GM21515 (cell line): Measurements from ENCODE around the gene RCAN2.
A peak's percentile ranks its signal among the peaks of the same experiment; 100 is the strongest.

Experiments
- ATAC-seq: cut with Tn5 transposase; IDR thresholded peaks from one replicate; pipeline ENCODE4 v1.9.1; 2021; ENCODE audit not compliant: unreplicated experiment

RCAN2 gene

DNA sequence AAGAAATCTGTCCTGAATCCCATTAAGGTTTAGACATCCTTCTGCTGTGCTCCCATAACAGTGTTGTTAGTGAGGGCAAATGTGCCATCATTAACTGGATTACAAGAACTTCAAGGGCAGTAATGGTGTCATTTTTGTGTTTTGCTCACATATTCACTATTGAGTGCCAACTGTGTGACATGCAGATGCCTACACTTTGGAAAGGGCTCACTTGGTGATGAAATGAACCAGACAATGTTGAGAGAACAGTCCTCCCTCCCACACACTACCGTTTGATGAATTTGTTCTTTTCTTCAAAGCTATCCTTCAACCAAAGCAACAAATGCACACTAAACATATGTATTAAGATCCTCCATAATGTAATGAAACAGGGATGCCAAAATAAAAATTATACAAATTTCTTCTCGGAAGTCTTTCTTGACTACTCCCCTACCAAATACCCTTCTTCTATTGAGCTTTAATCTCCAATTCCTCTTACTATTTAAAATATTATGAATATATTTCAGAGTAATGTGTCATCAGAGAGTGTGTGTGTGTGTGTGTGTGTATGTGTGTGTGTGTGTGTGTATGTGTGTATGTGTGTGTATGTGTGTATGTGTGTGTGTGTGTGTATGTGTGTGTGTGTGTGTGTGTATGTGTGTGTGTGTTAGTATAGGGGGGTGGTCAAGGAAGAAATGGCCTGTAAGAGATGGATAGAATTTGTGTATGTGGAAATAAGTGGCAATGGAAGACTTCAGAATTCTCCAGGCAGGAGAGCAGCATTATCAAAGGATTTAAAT is 228.1 kb downstream of the RCAN2 start:
- ATAC-seq: no peak

DNA sequence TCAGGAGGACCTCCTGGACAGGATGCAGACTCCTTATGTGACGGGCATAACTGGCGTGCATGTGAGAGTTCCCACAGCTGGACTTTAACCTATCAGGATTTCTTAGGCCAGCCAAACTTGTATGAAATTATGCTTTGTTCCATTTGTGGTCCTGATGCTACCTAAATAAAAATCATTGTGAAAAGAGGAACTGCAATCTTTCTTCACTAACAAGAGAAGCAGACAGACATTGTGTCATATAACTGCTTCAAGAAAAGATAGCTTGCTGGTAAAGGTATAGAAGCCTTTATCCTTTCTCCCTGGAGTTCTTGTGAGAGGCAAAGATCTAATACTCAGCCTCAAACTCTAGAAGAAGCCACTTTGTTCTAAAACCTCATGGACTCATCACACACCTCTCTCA is 233.0 kb downstream of the RCAN2 start:
- ATAC-seq: no peak

DNA sequence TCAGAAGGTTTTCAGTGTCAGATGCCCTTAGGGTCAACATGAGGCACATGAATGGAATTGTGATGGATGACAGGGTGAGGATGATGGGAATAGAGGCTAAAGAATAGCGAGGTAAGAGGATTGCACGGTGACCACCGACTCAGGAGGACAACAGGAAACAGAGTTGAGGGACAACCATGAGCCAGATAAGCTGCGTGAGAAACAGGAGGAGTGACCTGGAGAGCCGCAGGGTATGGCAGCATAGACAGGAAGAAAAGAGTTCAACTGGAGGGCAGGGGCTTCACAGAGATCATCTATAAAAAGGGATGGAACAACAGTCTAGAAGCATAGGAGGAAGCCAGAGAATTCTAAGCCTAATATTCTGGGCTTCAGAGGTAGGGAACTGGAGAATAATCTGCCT is 235.7 kb downstream of the RCAN2 start:
- ATAC-seq: no peak

DNA sequence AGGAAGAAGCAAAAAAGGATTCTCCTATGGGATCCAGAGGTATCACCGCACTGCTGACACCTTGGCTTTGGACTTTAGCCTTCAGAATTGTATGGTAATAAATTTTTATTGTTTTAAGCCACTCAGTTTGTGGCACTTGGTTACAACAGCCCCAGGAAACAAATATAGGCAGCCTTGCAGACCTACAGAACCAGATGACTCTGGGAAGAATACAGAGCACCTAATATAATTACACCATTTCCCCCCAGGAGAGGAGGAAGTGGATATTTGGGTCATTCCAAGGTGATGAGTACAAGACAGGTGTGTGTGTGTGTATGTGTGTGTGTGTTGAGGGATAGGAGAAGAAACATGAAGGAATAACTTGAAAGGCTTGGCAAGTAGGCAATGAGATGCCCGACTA is 236.3 kb downstream of the RCAN2 start:
- ATAC-seq: no peak

DNA sequence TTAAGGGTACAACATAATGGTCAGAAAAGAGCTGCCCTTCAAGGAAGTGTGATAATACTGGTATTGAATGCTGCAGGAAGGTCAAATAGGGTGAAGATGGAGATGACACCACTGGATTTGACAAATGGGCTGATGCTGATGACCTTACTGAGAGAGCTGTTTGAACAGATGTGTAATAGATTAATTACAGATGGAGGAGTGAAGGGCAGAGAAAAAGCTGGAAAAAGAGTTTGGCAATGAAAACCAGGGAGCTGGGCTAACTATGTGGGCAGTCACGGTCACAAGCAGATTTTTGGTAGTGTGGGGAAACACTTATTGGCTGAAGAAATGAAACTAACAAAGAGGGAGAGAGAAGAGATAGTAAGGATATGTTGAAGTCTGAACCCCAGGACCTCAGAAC is 236.9 kb downstream of the RCAN2 start:
- no peak for ATAC-seq

DNA sequence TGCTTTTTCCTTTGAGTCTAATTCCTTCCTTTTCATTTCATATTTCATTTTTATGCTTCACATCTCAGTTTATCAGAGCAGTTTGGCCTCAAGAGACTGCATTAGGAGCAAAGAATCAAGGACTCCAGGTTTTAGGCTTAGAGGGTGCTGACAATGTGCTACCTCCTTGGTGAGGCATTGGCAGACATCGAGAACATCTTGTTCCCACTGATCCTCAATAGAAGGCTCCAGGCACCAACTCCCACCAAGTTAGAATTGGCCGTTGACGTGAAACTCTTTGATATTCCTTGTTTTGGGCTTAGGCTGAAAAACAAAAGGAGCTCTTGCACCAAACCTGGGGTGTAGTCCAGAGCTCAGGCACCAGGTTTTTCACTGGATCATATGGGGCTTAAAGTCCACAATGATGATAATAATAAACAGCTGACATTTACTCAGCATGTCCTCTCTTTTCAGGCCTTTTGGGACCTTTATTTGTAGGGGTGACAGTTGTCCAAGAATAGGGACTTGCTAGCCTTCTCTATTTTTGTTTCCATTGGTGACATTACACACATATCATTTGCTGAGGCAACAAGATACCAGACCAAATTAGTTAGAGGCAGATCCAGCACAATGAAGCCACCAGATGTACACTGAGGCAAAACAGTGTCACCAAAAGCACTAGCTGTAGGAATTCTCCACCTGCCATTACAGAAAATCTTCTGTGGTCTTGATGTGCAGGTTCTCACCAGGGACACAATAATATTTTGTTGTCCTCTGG is 239.5 kb downstream of the RCAN2 start:
- ATAC-seq: no peak

DNA sequence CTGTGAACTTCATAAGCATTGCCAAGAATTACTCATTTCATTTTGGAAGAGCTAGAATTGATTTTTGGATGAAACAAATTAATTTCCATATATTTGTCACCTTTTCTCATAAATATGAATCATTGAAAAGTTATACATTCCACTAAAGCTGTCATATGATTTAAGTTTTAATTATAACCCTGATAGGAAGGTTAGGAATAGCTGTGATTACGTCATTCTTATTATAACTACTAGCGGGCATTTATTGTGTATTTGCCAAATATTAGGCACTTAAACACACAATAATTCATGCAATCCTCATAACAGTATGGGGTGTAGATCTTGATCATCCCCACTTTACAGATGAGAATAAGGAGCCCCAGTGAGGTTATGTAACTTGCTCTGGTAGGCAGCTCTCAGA is 243.1 kb downstream of the RCAN2 start:
- no peak for ATAC-seq

DNA sequence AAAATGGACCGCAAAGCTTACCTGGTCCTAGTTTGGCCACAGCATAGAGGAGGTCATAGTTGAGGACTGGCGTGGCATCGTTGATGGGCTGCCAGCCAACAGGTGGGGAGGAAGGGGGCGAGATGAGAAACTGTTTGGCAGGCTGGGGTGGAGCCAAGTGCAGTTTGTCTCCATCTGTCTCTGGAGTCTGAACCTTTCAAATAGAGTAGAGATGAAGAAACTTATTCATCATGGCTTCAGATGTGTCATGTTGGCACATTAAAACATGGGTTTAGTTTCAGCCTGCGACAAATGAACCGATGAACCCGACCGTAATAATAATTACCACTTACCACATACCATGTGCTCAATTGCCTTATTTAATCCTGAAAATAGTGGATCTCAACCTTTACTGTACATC is 244.5 kb downstream of the RCAN2 start:
- no peak for ATAC-seq

DNA sequence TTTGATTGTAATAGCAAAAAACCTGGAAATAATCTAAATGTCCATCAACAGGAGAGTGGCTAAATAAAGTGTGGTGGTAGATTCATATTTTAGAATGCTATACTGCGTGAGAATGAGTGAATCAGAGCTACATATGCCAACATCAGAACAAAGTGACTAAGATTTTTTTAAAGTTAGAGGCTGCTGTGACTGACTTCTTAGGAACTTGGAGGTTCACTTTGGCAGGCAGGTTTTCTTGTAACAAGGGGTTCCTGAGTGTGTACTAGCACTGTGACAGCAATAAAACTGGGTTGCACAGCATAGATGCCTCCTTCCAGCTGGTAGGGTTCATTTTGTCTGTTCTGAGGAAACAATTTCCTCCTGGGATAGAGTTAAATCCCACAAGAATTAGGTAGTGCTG is 245.2 kb downstream of the RCAN2 start:
- no peak for ATAC-seq

DNA sequence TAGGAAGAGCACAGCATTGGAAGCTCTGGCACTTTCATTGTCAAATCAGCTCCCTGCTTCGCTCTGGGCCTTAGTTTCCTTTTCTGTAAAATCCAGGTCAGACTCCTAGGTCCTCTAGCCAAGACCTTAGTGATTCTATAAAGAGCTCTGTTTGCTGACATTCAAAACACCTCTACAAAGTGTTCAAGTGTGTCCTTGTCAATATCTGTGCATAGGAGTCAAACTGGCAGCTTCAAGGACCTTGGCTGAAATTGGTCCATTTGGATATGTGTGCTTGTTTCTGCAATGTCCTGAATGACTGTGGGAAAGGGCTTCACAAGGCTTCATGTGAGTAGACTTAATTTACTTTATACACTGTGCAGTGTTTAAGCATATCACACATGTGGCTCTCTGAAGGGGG is 246.6 kb downstream of the RCAN2 start:
- no peak for ATAC-seq

DNA sequence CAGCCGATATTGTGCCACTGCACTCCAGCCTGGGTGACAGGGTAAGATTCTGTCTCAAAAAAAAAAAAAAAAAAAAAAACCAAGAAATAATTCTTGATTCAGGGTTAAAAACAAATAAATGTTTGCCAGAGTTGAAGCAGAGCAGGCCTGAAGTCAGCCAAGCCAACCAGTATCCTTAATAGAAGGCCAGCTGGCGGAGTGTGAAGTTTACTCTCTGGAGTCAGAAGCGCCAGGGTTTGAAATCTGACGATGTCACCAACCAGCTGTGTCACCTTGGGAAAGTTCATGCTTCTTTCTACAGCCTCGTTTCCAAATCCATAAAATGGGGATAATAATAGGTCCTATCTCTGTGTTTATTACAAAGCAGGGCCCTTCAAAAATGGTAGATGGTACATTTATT is 247.5 kb downstream of the RCAN2 start:
- no peak for ATAC-seq

DNA sequence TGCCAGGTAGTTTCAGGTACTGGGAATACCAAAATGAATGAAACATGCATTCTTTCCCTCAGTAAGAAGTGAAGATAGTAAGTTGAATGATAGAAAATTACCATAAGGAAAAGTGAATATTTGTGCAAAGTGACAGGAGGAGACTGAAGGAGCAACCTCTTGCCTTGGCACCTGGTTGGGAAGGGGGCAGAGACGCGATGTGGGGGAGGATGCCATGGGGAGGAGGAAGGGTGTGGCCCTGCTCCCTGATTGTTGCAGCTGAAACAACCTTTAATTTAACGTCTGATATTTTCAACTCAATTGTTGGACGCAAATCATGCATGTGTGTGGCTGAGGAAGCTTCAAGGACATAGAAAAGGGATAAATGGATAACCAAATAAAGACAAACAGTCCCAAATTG is 248.3 kb downstream of the RCAN2 start:
- no peak for ATAC-seq

DNA sequence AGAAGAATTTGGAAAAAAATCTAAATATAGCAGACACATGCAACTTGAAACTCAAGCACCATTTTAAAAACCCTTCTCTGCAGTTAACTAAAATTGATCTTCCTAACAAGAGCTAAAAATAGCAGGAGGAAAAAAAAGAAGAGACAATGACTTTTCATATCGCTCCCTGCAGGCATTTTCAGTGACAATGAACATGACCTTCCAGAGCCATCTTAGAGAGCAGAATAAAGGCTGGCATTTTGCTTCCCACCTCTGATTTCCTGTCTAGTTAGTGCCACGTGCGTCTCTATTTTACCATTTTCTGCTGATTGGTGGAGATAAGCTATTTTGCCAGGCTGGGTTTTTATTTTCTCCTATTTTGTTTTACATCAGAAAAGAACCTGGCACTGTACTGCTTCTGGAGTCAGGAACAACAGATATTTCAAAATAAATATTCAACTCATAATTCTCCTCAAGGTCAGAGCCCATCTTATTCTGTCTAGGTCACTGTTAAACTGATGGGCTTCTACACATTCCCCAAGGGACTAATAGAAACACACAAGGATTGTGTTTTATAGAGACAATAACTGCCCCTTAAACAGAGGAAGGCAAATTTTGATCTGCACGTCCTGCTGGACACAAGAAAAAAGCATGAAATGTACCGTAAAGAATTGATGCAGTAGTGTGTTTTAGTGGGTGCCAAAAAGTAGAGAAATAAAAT is 250.2 kb downstream of the RCAN2 start:
- no peak for ATAC-seq

DNA sequence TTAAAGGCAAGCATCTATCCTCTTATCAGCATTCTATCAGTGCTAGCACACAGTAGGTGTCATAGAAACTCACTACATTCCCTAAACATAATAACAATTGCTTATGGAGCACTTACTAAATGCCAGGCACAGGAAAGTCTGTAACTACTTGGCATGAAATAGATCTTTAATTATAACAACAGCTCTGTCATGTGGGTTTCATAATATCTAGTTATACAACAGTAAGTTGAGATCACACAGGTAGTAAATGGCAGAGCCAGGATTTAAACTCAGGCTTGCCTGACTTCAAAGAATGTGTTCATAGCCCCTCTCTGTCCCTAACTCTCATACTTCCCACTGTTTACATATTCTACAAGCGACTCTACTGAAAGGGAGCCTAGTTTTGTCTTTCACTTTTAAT is 254.5 kb downstream of the RCAN2 start:
- no peak for ATAC-seq

DNA sequence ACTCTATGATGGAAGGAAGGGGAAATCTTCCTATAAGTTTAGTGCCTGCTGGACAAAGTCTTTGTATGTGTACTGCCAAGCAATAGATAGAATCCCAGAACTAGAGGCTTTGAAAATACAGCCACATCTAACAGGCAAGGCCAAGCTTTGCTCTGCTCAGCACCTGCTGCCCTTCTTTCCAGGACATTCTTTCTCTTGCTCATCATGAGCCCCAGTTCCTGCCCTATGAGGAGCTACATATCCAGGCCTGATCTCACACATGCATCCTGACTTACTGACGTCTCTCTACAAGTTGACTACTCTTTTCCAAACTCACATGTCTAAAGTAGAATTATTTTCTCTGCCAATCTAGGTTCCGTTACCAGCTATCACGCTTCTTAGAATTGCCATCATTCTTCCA is 256.0 kb downstream of the RCAN2 start:
- no peak for ATAC-seq

DNA sequence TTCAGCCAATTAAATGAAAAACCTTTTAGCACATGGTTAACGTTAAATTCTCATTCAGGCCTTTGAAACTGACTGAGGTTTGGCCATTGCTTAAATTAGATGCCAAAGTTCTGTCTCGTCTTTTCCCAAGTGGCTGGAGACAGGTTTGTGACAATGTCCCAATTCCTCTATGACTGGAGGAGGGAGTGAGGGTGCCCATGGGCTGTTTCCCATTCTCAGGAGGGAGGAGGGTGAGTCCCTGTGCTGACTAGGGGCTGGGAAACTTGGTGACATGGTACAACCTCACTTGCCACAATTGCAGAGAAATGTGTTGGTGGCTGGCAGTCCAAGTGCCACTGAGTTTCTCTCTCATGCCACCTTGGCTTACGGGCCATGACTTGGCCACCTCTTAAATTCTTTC is 256.5 kb downstream of the RCAN2 start:
- no peak for ATAC-seq

DNA sequence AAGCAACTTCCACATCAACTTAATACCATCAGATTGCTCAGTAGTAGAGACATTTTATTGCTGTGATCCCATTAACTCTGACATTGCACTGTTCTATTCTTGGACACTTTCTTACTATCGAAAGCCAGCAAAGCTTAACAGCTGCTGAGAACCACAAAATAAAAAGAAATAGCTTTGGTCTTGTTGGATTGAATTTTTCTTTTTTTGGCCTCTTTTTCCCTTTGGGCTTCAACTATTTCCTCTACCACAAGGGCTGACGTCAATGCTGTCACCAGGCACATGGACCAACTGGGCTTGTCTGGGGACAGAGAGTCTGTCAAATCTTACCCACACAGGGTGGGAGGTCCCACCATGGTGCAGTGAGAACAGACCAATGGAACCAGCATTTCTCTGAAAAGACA is 257.1 kb downstream of the RCAN2 start:
- ATAC-seq: no peak

DNA sequence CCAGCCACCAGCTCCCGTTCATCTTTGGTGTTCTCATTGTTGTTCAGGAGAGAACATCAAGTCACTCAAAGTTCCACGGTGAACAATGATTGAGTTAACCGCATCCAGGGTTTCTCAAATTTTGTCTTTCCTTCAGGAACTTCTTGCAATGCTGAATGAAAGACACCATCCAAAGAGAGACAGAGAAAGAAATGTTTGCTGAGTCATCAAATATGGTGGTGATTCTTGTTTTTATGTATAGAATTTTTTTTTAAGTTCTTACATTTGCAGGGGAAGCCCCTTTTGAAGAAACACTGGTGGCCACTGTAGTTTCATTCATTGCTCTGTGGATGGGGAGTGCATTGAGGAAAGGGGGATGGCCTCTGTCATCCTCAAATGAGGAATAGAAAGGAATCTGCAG is 258.1 kb downstream of the RCAN2 start:
- ATAC-seq: no peak

DNA sequence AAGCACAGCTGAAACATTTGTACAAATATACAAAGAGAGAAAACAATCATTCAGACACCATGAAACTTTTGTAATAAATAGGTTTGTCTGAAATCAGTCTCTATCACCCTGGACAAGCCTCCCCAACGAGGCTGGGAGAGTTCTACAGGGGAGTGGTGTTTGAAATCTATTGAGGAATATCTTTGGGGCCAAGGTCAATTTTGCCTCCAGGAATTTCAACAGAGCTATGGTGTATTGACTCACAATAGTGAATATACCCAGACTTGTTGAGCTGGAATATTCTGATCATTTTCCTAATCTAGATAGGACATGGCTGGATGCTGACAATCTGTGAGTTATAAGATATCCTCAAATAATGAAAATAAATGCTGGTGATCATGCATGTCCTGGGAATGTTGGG is 269.0 kb downstream of the RCAN2 start:
- ATAC-seq: no peak

DNA sequence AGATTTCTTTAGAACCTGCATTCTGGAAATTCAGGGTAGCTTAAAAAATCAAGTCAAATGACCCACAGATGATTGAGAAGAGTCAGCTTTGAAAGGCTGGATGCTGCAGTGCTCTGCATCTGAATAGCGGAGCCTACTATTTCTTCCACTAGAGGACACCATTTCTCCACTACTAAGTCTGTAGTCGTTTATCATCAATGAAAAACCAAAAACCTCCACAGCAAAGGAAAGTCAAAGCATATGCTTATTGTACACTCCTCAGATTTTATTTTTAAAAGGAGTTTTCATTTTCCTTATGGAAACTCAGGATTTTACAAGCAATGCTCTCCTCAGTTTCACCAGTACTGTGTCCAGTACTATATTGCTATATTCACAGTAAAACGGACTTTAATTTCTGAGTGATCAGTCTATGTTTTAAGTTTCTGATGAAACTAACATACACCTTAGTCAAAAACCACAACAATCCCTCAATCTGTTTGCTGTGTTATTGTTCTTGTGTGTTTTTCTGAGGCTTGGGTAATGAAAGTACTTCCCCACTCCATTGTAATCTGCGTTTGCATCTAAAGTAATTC is 269.9 kb downstream of the RCAN2 start:
- ATAC-seq: peak; percentile 71

DNA sequence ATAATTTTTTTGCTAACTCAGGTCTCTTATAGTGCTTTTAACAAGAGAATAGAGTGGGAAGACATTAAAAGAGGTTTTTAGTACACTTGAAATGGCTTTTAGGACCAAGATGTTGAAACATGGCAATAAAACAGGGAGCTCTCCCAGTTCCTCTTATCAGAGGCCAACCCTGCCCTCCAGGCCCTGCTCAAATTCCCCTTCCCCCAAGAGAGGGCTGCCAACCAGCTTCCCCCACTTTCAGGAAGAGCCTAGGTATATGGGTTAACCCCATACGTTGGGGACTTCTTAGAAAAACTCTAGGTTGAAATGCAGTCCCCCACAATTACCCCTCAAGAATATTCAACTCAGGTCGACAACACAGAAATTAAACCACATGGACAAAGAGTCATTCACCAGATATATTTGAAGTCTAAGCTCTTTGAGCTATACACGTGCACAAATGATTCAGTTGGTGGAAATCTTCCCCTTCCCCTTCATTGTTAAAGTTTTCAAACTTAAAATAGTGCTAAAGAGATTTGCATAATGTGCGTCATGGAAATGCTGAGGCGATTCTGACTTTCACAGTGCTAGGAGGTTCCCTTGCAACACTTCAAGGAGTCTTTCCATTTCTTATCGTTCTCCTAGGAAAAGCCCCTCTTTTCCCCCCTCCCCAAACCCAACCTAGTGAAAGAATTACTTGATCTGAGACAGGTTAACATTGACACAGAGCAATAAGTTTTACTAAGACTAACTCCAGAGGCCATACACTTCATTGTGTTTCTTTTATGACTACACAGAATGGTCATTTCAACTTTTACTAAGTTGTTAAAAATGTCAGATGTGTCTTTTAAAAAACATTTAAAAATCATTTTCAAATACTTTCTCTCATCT is 270.7 kb downstream of the RCAN2 start:
- ATAC-seq: peak; percentile 56
